Keratinocyte (primary cell): ENCODE data around the gene CD36.

Experiments used
- EZH2 ChIP-seq: IDR thresholded peaks from one replicate; pipeline ENCODE4 v1.6.1; 2012; ENCODE audit warnings: inconsistent platforms, mild to moderate bottlenecking, low read length, moderate library complexity
- TF ChIP-seq, protein P1 (sequence below), 3 experiments: IDR thresholded peaks in 1 of 3; conservative IDR thresholded peaks in 1 of 3; optimal IDR thresholded peaks in 1 of 3; 2 replicates in 2 of 3; 3 replicates in 1 of 3; pipeline versions ENCODE3 to v1.5.1; 2011; ENCODE audit warnings: low read length in 3 of 3, mild to moderate bottlenecking in 3 of 3, moderate library complexity in 2 of 3, control low read depth in 1 of 3, inconsistent platforms in 1 of 3; ENCODE audit not compliant: insufficient read depth in 2 of 3; ENCODE audit errors: extremely low read depth in 1 of 3

DNA sequence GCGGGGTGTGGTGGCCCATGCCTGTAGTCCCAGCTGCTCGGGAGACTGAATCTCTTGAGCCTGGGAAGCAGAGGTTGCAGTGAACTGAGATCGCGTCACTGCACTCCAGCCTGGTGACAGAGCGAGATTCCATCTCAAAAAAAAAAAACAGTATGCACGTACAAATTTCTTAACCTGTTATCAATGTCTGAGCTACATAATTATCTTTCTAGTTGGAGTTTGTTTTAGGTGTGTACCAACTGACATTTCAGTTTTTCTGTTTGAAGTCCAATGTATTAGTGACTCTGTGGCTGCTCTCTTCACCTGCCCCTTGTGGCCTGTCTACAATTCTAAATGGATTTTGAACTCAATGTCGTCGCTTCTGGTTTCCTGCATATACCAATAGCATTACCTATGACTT is 40.3 kb downstream of the CD36 start:
- TF ChIP-seq, protein P1, sequence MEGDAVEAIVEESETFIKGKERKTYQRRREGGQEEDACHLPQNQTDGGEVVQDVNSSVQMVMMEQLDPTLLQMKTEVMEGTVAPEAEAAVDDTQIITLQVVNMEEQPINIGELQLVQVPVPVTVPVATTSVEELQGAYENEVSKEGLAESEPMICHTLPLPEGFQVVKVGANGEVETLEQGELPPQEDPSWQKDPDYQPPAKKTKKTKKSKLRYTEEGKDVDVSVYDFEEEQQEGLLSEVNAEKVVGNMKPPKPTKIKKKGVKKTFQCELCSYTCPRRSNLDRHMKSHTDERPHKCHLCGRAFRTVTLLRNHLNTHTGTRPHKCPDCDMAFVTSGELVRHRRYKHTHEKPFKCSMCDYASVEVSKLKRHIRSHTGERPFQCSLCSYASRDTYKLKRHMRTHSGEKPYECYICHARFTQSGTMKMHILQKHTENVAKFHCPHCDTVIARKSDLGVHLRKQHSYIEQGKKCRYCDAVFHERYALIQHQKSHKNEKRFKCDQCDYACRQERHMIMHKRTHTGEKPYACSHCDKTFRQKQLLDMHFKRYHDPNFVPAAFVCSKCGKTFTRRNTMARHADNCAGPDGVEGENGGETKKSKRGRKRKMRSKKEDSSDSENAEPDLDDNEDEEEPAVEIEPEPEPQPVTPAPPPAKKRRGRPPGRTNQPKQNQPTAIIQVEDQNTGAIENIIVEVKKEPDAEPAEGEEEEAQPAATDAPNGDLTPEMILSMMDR (optimal IDR thresholded peaks at IDR 0.05 in 1 of 3, IDR thresholded peaks at IDR 0.05 in 1 of 3, conservative IDR thresholded peaks at IDR 0.05 in 1 of 3; ENCODE audit: extremely low read depth in 1 of 3, insufficient read depth in 2 of 3, low read length in 3 of 3) = no peak
- TF ChIP-seq EZH2 = no peak
